Suprapubic skin (tissue), 3 donors: ENCODE measurements around the gene PRR33.
"Not testable (repeated sequence)": the region's sequence is repeated elsewhere in the genome, so short reads cannot be mapped to it uniquely, and the experiment has no call there.

Experiments
- POLR2AphosphoS5 ChIP-seq, 3 donors: sonication (generic); formaldehyde crosslinking; IDR thresholded peaks; one replicate each; pipeline ENCODE4 v1.6.1; 2017; ENCODE audit warnings: antibody characterized with exemption in 3 of 3
- TF ChIP-seq, protein P1 (sequence below), 2 donors: fragments of 200-600 bp in 1 of 2; fragments of 450-650 bp in 1 of 2; sonication (generic) in 1 of 2; IDR thresholded peaks; one replicate each; pipeline ENCODE4 v1.5.1; 2016 to 2019; ENCODE audit warnings: antibody characterized with exemption in 2 of 2, mild to moderate bottlenecking in 1 of 2, moderate library complexity in 1 of 2

DNA sequence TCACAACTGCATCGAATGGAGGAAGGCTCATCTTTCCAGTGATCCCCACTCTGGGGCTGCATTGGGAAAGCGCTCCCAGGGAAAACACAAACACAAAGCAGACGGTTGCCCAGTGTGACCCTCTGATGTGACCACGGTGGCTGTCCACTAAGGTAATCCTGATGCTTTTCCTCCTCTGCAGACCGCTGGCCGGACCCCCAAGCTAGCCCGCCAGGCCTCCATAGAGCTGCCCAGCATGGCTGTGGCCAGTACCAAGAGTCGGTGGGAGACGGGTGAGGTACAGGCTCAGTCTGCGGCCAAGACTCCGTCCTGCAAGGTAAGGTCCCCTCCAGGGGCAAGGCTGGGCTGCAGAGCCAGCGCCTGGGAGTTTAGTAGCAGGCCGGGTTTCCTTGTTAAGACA, 5.1 kb downstream of the PRR33 start:
- TF ChIP-seq, protein P1, sequence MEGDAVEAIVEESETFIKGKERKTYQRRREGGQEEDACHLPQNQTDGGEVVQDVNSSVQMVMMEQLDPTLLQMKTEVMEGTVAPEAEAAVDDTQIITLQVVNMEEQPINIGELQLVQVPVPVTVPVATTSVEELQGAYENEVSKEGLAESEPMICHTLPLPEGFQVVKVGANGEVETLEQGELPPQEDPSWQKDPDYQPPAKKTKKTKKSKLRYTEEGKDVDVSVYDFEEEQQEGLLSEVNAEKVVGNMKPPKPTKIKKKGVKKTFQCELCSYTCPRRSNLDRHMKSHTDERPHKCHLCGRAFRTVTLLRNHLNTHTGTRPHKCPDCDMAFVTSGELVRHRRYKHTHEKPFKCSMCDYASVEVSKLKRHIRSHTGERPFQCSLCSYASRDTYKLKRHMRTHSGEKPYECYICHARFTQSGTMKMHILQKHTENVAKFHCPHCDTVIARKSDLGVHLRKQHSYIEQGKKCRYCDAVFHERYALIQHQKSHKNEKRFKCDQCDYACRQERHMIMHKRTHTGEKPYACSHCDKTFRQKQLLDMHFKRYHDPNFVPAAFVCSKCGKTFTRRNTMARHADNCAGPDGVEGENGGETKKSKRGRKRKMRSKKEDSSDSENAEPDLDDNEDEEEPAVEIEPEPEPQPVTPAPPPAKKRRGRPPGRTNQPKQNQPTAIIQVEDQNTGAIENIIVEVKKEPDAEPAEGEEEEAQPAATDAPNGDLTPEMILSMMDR (IDR thresholded peaks at IDR 0.05), result not testable (repeated sequence)
- not testable (repeated sequence) for TF ChIP-seq POLR2AphosphoS5 (IDR thresholded peaks at IDR 0.05)
